SU-DHL-6 (cell line): ENCODE results near the gene MEAK7.

Experiments
- H2AFZ ChIP-seq: fragments of 200-600 bp; sonication (generic); 2 replicates; pipeline ENCODE4 v1.6.1; 2014; ENCODE audit warnings: low read depth, mild to moderate bottlenecking, moderate library complexity, mixed read lengths, antibody characterized with exemption, low read length; ENCODE audit not compliant: severe bottlenecking
- H3F3A ChIP-seq: fragments of 200-600 bp; shearing (Covaris generic); 2 replicates; pipeline ENCODE4 v1.6.0; 2016; ENCODE audit warnings: antibody characterized with exemption, mild to moderate bottlenecking; ENCODE audit not compliant: insufficient read depth
- H3K27ac ChIP-seq: fragments of 200-600 bp; sonication (generic); 2 replicates; pipeline ENCODE4 v1.5.1; 2016; ENCODE audit warnings: low read depth, mild to moderate bottlenecking, low read length, moderate library complexity, mixed read lengths
- H3K27me3 ChIP-seq: fragments of 200-600 bp; sonication (generic), shearing (Covaris generic); 2 replicates; pipeline ENCODE4 v1.6.0; 2014; ENCODE audit warnings: mild to moderate bottlenecking, low read length
- H3K36me3 ChIP-seq: fragments of 200-600 bp; sonication (generic); 2 replicates; pipeline ENCODE4 v1.6.1; 2014; ENCODE audit warnings: mild to moderate bottlenecking, low read length, mixed read lengths
- H3K4me2 ChIP-seq: fragments of 300-600, 200-600 bp; shearing (Covaris generic), sonication (generic); 2 replicates; pipeline ENCODE4 v1.6.0; 2014; ENCODE audit warnings: low read length, low read depth, mild to moderate bottlenecking; ENCODE audit not compliant: poor library complexity, severe bottlenecking
- H3K4me3 ChIP-seq: fragments of 200-600 bp; sonication (generic); 2 replicates; pipeline ENCODE4 v1.5.1; 2014; ENCODE audit warnings: antibody characterized with exemption, low read length, mild to moderate bottlenecking, mixed read lengths; ENCODE audit not compliant: insufficient read depth, poor library complexity, severe bottlenecking
- H3K79me2 ChIP-seq: fragments of 200-600 bp; sonication (generic); 2 replicates; pipeline ENCODE4 v1.6.1; 2014; ENCODE audit warnings: mild to moderate bottlenecking, low read length, moderate library complexity; ENCODE audit not compliant: insufficient read depth
- H3K9ac ChIP-seq: fragments of 200-600 bp; sonication (generic); 2 replicates; pipeline ENCODE4 v1.7.0; 2014; ENCODE audit warnings: mild to moderate bottlenecking, low read length
- H3K9me2 ChIP-seq: fragments of 200-600 bp; sonication (generic); replicated peaks from 2 replicates; pipeline ENCODE4 v1.6.1; 2014; ENCODE audit warnings: low read length; ENCODE audit not compliant: insufficient read depth
- H3K9me3 ChIP-seq: fragments of 200-600 bp; sonication (generic); 2 replicates; pipeline ENCODE4 v1.6.1; 2014; ENCODE audit warnings: low read length, mixed read lengths; ENCODE audit not compliant: insufficient read depth
- H4K20me1 ChIP-seq: fragments of 200-600 bp; sonication (generic); 2 replicates; pipeline ENCODE4 v1.6.1; 2014; ENCODE audit warnings: low read depth, mild to moderate bottlenecking, antibody characterized with exemption, low read length, moderate library complexity, mixed read lengths
- CTCF ChIP-seq: fragments of 200-600 bp; sonication (generic); IDR thresholded peaks from one replicate; pipeline ENCODE4 v1.5.1; 2017; ENCODE audit warnings: antibody characterized with exemption, mild to moderate bottlenecking, low read length, moderate library complexity; ENCODE audit not compliant: insufficient read depth, poor library complexity, severe bottlenecking
- EZH2phosphoT487 ChIP-seq: fragments of 200-600 bp; sonication (generic), shearing (Covaris generic); conservative IDR thresholded peaks from 2 replicates; pipeline ENCODE4 v1.6.1; 2018; ENCODE audit warnings: mild to moderate bottlenecking, antibody characterized with exemption, low read length, moderate library complexity, mixed read lengths

MEAK7 gene

GRCh38 chr16:84547546-84548061 is 43.1 kb upstream of the MEAK7 start:
- H3F3A ChIP-seq, result no peaks in the 10 kb centered on the region
- no peaks in the 10 kb centered on the region for H3K9me3 ChIP-seq
- H3K36me3 ChIP-seq, result no peaks in the 10 kb centered on the region
- H3K27me3 ChIP-seq, result no peaks in the 10 kb centered on the region
- no peak overlapping the region for H3K27ac ChIP-seq
- no peaks in the 10 kb centered on the region for H3K9me2 ChIP-seq
- TF ChIP-seq CTCF (no peak), EZH2phosphoT487 (no peak)
- no peak overlapping the region for H3K4me2 ChIP-seq
- H2AFZ ChIP-seq, result no peak overlapping the region
- H3K4me3 ChIP-seq, result no peak overlapping the region
- no peaks in the 10 kb centered on the region for H3K79me2 ChIP-seq
- H4K20me1 ChIP-seq, result no peaks in the 10 kb centered on the region
- H3K9ac ChIP-seq, result no peak overlapping the region

- H3K4me3 ChIP-seq, result no peak overlapping the region
- H3K9me2 ChIP-seq, result no peaks in the 10 kb centered on the region
- H3K36me3 ChIP-seq, result no peaks in the 10 kb centered on the region
- no peaks in the 10 kb centered on the region for H3K27me3 ChIP-seq
- no peak overlapping the region for H3K4me2 ChIP-seq
- no peak overlapping the region for H3K27ac ChIP-seq
- no peaks in the 10 kb centered on the region for H4K20me1 ChIP-seq
- H2AFZ ChIP-seq, result no peak overlapping the region
- no peak for TF ChIP-seq EZH2phosphoT487
- TF ChIP-seq CTCF, result no peak
- H3K9ac ChIP-seq, result no peak overlapping the region
- H3F3A ChIP-seq, result no peaks in the 10 kb centered on the region
- no peaks in the 10 kb centered on the region for H3K79me2 ChIP-seq
- no peaks in the 10 kb centered on the region for H3K9me3 ChIP-seq
Observed at GRCh38 chr16:84546669-84547545, 42.4 kb upstream of the MEAK7 start.

- H3F3A ChIP-seq, result no peaks in the 10 kb centered on the region
- H3K27me3 ChIP-seq, result no peaks in the 10 kb centered on the region
- no peaks in the 10 kb centered on the region for H3K36me3 ChIP-seq
- no peak overlapping the region for H3K4me2 ChIP-seq
- H3K79me2 ChIP-seq, result no peaks in the 10 kb centered on the region
- no peaks in the 10 kb centered on the region for H3K9me3 ChIP-seq
- H3K4me3 ChIP-seq, result no peak overlapping the region
- TF ChIP-seq EZH2phosphoT487 (no peak), CTCF (no peak)
- H4K20me1 ChIP-seq, result no peaks in the 10 kb centered on the region
- no peak overlapping the region for H2AFZ ChIP-seq
- no peak overlapping the region for H3K9ac ChIP-seq
- no peak overlapping the region for H3K27ac ChIP-seq
- H3K9me2 ChIP-seq, result no peaks in the 10 kb centered on the region
Observed at GRCh38 chr16:84545114-84545737, 40.8 kb upstream of the MEAK7 start.
